ENCODE results near the gene ARL16.

The ARL16 gene

DNA sequence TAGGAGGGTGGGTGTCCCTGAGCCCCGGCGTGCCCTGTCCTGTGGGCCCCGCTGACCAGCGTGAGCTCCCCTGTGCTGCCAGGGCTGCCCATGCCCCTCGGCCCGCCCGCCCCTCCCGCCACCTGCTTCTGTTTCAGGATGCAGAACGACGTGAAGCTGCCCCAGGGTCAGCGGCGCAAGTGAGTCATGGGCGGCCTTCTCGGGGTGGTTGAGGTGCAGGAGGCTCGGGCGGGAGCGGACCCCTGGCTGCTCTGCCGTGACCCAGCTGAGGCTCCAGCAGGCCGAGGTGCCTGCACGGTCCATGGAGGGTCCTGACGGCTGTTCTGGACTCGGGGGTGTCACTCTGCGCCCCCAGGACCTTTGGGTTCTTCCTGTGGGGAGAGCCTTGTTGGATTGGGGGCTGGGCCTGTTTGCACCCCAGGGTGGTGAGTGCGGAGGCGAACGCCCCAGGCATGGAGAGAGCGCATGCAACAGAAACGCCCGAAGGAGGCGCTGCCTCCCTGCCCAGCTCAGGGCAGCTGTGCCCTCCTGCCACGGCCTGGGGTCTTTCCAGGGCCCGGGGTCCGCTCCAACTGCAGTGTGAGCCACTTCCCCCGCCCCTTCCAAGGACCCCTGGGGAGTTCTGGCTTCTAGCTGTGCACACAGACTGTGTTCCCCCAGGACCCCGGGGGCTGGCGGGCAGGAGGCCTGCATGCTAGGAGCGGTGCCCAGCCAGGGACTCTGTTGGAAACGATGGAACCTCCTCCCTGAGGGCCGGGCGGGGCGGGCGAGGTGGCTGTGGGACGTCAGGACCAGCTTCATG, 32.5 kb upstream of the ARL16 start:
- H3K27me3 ChIP-seq (ENCODE audit: control insufficient read depth in 1 of 2, insufficient read depth in 1 of 2, low read length in 2 of 2) = no peaks in the 10 kb centered on the region
- H3K79me1 ChIP-seq (replicated peaks; ENCODE audit: low read length, poor library complexity, severe bottlenecking) = peaks cover 12% of the 10 kb centered on the region
- no peak overlapping the region for H3K4ac ChIP-seq (ENCODE audit: low read depth in 1 of 2, low read length in 2 of 2)
- no peak overlapping the region for H2BK12ac ChIP-seq (ENCODE audit: low read length in 2 of 2)
- no peak overlapping the region for H3K23ac ChIP-seq (ENCODE audit: low read length in 2 of 2)
- H3K4me1 ChIP-seq (ENCODE audit: control insufficient read depth, insufficient read depth, low read depth, low read length) = peaks cover 22% of the 10 kb centered on the region
- H3K36me3 ChIP-seq (ENCODE audit: control insufficient read depth in 1 of 2, insufficient read depth in 2 of 2, low read depth in 1 of 2, low read length in 2 of 2) = peaks cover 0 to 56% of the 10 kb centered on the region in 2 experiments
- no peaks in the 10 kb centered on the region for H3K9me3 ChIP-seq (ENCODE audit: control insufficient read depth, low read length)
- H3K9ac ChIP-seq (ENCODE audit: low read length) = no peak overlapping the region
- no peak overlapping the region for H2BK15ac ChIP-seq (ENCODE audit: low read depth, poor library complexity, severe bottlenecking)
- no peak overlapping the region for H2AK5ac ChIP-seq (ENCODE audit: low read length, severe bottlenecking)
- H3K27ac ChIP-seq (ENCODE audit: low read length, poor library complexity, severe bottlenecking) = no peak overlapping the region
- WGBS = 94% methylated on average over 42 of the region's 43 CpGs
- DNase-seq = no peak
- no peak overlapping the region for H4K8ac ChIP-seq (ENCODE audit: low read length)
- no peak overlapping the region for H3K4me2 ChIP-seq (ENCODE audit: low read length, poor library complexity, severe bottlenecking)
- H3K18ac ChIP-seq (ENCODE audit: low read depth in 1 of 2, low read length in 2 of 2) = no peak overlapping the region
- H2BK120ac ChIP-seq (ENCODE audit: low read depth, low read length) = no peak overlapping the region
- H3K4me3 ChIP-seq (ENCODE audit: insufficient read depth in 1 of 2, low read depth in 1 of 2, low read length in 2 of 2) = no peak overlapping the region
- H2AFZ ChIP-seq (ENCODE audit: low read depth, low read length) = no peak overlapping the region
- H2BK5ac ChIP-seq (ENCODE audit: low read depth, low read length, poor library complexity, severe bottlenecking) = no peak overlapping the region
- no peak overlapping the region for H4K91ac ChIP-seq (ENCODE audit: low read length)
- no peak overlapping the region for H3K14ac ChIP-seq (ENCODE audit: low read length in 2 of 2)

DNA sequence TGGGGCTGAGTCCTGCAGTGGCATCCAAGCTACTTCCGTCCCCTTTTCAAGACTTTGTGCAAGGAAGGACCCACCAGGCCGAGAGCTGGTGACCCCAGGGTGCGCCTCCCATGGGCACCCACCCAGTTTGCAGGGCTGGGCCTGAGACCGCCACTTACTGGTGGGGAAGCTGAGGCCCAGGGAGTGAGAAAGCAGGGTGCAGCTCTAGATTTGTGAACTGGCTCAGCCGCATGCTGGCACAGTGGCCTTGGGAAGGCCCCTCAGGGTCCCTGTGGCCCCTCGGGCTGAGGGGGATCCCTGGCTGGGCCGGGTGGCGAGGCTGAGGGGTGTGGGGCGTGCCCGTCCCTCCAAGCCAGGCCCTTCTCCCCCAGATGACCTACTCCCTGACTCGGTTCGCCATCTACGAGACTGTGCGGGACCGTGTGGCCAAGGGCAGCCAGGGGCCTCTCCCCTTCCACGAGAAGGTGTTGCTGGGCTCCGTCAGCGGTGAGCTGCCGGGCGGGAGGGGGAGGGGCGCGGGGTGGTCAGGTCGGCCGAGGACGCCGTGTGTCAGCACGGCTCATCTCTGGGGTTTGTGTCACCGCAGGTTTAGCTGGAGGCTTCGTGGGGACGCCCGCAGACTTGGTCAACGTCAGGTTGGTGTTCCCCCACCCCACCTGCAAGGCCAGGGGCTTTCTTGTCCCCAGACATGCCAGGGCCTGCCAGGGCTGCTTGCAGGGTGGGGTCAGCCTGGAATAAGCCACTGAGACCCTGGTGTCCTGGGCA, 31.7 kb upstream of the ARL16 start:
- Histone ChIP-seq H3K9me3 (ENCODE audit: control insufficient read depth, low read length) (no peaks in the 10 kb centered on the region), H3K9ac (ENCODE audit: low read length) (no peak overlapping the region), H2BK5ac (ENCODE audit: low read depth, low read length, poor library complexity, severe bottlenecking) (no peak overlapping the region), H3K4me1 (ENCODE audit: control insufficient read depth, insufficient read depth, low read depth, low read length) (peaks cover 30% of the 10 kb centered on the region), H3K14ac (ENCODE audit: low read length in 2 of 2) (no peak overlapping the region), H2AK5ac (ENCODE audit: low read length, severe bottlenecking) (no peak overlapping the region), H3K4me3 (ENCODE audit: insufficient read depth in 1 of 2, low read depth in 1 of 2, low read length in 2 of 2) (no peak overlapping the region), H2BK12ac (ENCODE audit: low read length in 2 of 2) (no peak overlapping the region), H3K23ac (ENCODE audit: low read length in 2 of 2) (no peak overlapping the region), H3K27ac (ENCODE audit: low read length, poor library complexity, severe bottlenecking) (no peak overlapping the region), H3K79me1 (replicated peaks; ENCODE audit: low read length, poor library complexity, severe bottlenecking) (peaks cover 12% of the 10 kb centered on the region), H2BK15ac (ENCODE audit: low read depth, poor library complexity, severe bottlenecking) (no peak overlapping the region), H4K8ac (ENCODE audit: low read length) (no peak overlapping the region), H2BK120ac (ENCODE audit: low read depth, low read length) (no peak overlapping the region), H4K91ac (ENCODE audit: low read length) (no peak overlapping the region), H3K36me3 (ENCODE audit: control insufficient read depth in 1 of 2, insufficient read depth in 2 of 2, low read depth in 1 of 2, low read length in 2 of 2) (peaks cover 0 to 51% of the 10 kb centered on the region in 2 experiments), H2AFZ (ENCODE audit: low read depth, low read length) (no peak overlapping the region), H3K4me2 (ENCODE audit: low read length, poor library complexity, severe bottlenecking) (no peak overlapping the region), H3K27me3 (ENCODE audit: control insufficient read depth in 1 of 2, insufficient read depth in 1 of 2, low read length in 2 of 2) (no peaks in the 10 kb centered on the region), H3K4ac (ENCODE audit: low read depth in 1 of 2, low read length in 2 of 2) (no peak overlapping the region), H3K18ac (ENCODE audit: low read depth in 1 of 2, low read length in 2 of 2) (no peak overlapping the region)
- no peak for DNase-seq
- WGBS = 94% methylated on average over 30 of the region's 32 CpGs

DNA sequence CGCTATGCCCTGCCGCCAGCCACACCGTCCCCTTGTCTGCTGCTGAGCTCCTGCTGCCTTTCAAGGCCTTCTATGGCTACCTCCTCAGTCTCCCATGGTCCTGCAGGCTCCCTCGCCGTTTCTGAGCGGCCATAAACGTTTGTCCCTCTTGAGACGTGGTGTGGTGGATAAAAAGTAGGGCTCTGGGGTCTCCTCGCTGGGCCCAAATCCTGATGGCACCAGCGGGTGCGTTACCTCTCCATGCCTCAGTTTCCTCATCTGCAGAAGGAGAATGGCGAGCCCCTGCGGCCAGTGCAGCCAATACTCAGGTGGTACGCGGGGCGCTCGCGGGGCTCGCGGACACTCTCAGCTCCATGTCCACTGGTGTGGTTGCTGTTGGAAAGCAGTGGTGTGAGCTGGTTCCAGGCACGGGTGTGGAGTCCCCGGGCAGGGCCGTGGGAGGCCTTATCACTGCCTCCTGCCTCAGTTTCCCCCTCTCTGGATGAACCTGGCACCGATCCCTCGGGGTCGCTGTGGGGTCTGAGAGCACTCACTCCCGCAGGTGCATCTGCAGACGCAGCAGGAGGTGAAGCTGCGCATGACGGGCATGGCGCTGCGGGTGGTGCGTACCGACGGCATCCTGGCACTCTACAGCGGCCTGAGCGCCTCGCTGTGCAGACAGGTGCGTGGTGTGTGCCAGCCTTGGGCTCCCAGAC, 31.0 kb upstream of the ARL16 start:
- H3K27me3 ChIP-seq (ENCODE audit: control insufficient read depth in 1 of 2, insufficient read depth in 1 of 2, low read length in 2 of 2) = no peaks in the 10 kb centered on the region
- no peak overlapping the region for H2BK120ac ChIP-seq (ENCODE audit: low read depth, low read length)
- H3K9me3 ChIP-seq (ENCODE audit: control insufficient read depth, low read length) = no peaks in the 10 kb centered on the region
- no peak overlapping the region for H3K27ac ChIP-seq (ENCODE audit: low read length, poor library complexity, severe bottlenecking)
- H2AK5ac ChIP-seq (ENCODE audit: low read length, severe bottlenecking) = no peak overlapping the region
- no peak overlapping the region for H3K9ac ChIP-seq (ENCODE audit: low read length)
- no peak overlapping the region for H3K4ac ChIP-seq (ENCODE audit: low read depth in 1 of 2, low read length in 2 of 2)
- no peak overlapping the region for H3K4me3 ChIP-seq (ENCODE audit: insufficient read depth in 1 of 2, low read depth in 1 of 2, low read length in 2 of 2)
- H3K36me3 ChIP-seq (ENCODE audit: control insufficient read depth in 1 of 2, insufficient read depth in 2 of 2, low read depth in 1 of 2, low read length in 2 of 2) = peaks cover 0 to 44% of the 10 kb centered on the region in 2 experiments
- H2BK5ac ChIP-seq (ENCODE audit: low read depth, low read length, poor library complexity, severe bottlenecking) = no peak overlapping the region
- peaks cover 12% of the 10 kb centered on the region for H3K79me1 ChIP-seq (replicated peaks; ENCODE audit: low read length, poor library complexity, severe bottlenecking)
- no peak overlapping the region for H3K18ac ChIP-seq (ENCODE audit: low read depth in 1 of 2, low read length in 2 of 2)
- no peak overlapping the region for H2BK12ac ChIP-seq (ENCODE audit: low read length in 2 of 2)
- H3K4me2 ChIP-seq (ENCODE audit: low read length, poor library complexity, severe bottlenecking) = no peak overlapping the region
- no peak overlapping the region for H3K14ac ChIP-seq (ENCODE audit: low read length in 2 of 2)
- 98% methylated on average over 37 of the region's 39 CpGs for WGBS
- H4K91ac ChIP-seq (ENCODE audit: low read length) = no peak overlapping the region
- no peak overlapping the region for H2BK15ac ChIP-seq (ENCODE audit: low read depth, poor library complexity, severe bottlenecking)
- H3K4me1 ChIP-seq (ENCODE audit: control insufficient read depth, insufficient read depth, low read depth, low read length) = peaks cover 33% of the 10 kb centered on the region
- DNase-seq = no peak
- no peak overlapping the region for H3K23ac ChIP-seq (ENCODE audit: low read length in 2 of 2)
- H2AFZ ChIP-seq (ENCODE audit: low read depth, low read length) = no peak overlapping the region
- H4K8ac ChIP-seq (ENCODE audit: low read length) = no peak overlapping the region

Data from mesenchymal stem cell (in vitro differentiated cells and primary cell).